GM18870 (cell line): ENCODE data around the gene ASB2.
A peak's percentile ranks its signal among the peaks of the same experiment; 100 is the strongest.

Experiments
- ATAC-seq: cut with Tn5 transposase; IDR thresholded peaks from one replicate; pipeline ENCODE4 v1.9.1; 2021; ENCODE audit warnings: moderate library complexity; ENCODE audit not compliant: unreplicated experiment

ASB2 gene

DNA sequence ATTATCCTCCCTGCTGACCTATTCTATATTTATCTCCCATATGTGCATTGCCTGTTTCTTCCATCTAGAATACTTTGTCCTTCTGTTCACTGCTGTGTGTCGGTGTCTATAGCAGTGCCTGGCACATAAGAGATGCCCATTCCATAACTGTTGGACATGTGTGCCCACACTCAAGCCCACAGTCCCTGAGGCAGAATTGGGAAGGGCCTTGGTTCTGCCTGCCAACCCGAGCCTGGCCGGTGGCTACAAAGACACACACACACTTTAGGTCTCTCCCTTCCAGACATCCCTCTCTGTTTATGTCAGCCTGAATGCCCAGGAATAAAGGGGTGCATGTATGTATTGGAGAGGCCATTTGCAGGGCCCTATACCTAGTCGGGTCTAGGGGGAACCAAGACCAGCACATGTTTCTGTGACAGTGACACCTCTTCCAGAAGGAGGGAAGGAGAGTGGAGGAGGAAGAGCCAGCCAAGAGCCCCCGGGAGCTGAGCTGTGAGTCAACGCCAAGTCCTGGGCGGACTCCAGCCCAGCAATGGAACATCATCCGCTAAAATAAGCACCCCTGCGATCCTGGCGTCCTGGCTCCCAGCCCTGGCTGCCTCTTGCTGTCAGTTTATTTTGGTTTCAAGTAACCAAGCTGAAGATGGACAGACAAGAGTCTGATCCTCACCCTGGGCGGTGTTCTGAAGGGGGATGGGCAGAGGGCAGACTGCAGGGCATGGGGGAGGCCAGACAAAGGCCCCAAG, 4.3 kb upstream of the ASB2 start:
- no peak for ATAC-seq

DNA sequence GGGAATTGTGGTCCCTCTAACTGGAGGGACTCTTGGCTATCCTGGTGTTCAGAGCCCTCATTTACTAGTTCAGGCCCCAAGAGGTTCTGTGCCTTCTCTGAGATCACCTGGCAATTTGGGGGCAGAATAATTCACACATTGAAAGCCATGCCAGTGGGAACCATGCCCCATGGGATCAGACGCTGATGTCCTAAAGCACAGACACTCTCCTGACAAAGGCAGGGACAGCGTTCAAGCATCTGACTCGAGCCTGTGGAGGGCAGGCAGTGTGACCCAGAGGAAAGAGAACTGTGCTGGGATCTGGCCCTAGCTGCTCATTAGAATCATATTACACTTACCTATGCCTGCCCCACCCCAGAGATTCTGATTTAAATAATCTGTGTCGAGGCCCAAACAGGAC, 2.4 kb upstream of the ASB2 start:
- no peak for ATAC-seq

- peak; percentile 60 for ATAC-seq
These were observed 1.6 kb upstream of the ASB2 start for GRCh38 chr14:93977790-93978581.

- no peak for ATAC-seq
These were observed 801 bp upstream of the ASB2 start for GRCh38 chr14:93977171-93977570.

DNA sequence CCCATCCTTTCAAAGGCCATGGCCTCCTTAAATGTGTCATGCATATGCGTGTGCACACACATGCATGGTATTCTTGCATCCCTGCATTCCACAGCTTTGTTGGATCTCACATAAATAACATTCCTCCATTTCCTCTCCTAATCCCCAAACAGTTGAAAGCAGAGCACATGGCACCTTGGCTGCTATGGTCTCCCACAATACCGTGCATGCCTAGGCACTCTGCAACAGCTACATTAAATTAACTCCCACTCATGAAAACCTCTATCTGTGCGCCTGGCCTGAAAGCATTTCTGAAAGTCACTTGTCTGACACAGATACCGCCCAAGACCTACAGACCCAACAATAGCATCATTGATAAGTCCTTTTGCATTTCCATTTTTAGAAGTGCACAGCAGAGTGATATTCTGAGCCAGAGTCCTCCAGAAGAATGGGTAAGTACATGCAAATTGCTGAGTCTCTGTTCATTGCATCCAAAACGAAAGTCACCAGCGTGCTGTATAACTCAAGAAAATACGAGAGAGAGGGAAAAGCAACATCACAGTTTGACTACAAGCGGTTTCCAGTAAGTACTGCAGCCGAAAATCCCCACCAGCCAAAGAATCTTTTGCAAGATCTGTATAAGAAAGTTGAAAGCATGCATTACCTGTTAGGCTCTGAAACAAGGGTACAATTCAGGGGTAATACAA, 436 bp downstream of the ASB2 start:
- peak; percentile 77 for ATAC-seq

DNA sequence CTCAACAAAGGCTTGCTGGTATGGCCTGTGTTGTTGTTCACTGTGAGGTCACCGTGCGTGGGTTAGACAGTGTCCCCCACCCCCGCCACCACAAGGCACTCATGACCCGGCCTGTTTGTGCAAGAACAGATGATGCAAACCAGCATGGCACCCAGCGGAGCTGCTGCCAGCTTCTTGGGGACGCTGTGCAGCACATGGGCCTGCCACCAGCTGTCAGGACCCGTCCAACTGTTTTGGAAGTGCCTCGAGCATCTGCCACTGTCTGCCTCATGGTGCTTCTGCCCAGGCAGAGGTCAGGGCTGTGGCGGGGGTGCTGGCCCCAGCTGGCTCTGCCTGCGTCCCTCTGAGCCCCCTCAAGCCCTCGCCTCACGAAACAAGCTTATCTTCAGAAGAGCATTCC, 1.5 kb downstream of the ASB2 start:
- no peak for ATAC-seq

- ATAC-seq, result no peak
These were observed 2.1 kb downstream of the ASB2 start for GRCh38 chr14:93974299-93974698.

DNA sequence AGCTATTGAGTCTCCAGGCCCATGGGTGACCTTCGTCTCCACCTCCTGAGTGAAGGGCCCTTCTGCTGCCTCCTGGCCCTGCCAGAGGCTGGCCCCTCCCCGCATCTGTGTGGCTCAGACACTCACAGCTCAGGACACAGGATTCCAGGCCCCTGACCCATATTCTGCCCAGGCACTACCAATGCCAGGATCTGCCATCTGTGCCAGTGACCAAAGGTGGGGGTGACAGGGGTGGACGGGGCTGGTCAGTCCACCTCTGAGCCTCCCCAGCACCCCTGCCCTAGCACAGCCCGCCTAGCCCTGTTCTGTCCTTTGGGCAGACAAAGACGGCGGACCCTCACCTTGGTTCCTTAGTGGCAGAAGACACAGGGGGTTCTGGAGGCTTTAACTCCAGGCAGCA, 2.8 kb downstream of the ASB2 start:
- no peak for ATAC-seq

DNA sequence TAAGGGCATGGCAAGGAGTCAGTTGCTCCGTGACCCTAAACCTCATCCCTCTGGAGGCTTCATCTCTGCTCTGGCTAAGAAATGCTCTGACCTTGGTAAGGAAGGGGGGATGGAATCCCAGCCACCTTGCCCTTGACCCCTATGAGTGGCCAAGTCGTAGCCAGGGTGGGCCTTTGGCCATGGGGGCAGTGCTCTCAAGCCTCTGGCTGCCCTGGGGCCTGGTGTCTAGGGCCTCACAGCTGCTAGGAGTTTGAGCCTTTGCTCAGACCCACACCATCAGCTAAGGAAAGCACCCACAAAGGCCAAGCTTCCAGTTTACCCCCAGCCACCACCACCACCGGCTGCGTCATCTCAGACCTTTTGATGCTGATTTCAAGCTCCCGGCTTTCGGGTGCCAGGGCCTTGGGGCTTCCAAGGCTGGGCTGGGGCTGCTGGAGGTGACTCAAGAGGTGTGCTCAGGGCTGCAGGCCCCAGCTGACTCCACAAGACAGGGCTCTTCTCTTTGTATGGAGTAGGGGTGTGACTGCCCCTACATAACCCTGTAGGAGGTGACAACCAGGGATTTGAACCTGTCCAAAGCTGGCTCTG, 3.7 kb downstream of the ASB2 start:
- ATAC-seq, result no peak

- ATAC-seq, result no peak
These were observed 4.7 kb downstream of the ASB2 start for GRCh38 chr14:93971635-93972027.

GRCh38 chr14:93970965-93971634, 5.3 kb downstream of the ASB2 start:
- ATAC-seq, result peak; percentile 27

GRCh38 chr14:93970585-93970964, 5.8 kb downstream of the ASB2 start:
- ATAC-seq, result peak; percentile 9

GRCh38 chr14:93969082-93969828, 7.1 kb downstream of the ASB2 start:
- ATAC-seq, result no peak

DNA sequence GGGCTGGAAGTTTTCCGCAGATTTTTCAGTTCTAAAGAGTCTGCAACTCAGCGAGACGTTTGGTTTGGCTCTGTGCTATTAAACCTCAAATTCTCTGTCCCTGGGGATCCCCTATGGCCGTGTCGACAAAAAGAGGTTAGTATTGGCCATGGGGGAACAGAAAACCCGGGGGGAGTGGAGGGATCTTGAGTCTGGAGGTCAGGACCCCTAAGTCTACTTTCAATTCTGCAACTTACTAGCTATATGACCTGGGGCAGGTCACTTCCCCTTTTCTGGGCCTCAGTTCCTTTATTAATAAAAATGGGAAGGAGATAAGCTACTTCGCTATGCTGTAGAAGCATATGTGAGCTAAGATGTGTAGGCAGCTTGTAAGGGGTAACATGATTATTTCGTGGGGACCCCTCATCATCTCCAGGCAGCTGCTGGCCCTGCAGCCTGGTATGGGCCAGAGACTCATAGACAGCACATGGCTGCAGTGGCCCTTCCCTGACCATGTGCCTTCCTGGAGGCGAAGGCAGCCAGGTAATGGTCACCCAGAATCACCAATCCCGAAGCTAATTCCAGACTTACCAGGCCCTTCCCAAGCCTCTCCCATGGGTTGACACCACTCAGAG, 8.6 kb downstream of the ASB2 start:
- ATAC-seq, result peak; percentile 36

GRCh38 chr14:93965946-93966474, 10.4 kb downstream of the ASB2 start:
- no peak for ATAC-seq

DNA sequence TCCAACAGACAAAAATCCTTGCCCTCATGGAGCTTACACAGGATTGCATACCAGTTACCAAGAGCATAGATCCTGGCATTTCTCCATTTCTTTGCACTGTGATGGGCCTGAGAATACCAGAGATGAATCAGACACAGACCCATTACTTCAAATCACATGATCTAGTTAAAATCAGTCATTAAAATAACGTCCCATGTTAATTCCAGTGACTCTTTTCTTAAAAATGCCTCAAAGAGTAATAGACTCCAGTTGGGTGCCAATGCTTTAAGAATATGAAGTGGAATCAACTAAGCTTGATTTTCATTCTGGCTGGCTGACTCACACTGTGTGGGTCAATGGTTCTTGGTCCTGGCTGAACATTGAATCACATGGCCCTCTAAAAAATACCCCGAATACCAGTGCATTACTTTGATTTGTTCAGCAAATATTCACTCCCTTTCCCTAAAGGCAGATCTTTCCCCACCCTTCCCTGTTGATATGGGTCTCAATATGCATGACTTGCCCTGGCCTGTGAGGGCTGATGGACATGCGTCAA, 11.0 kb downstream of the ASB2 start:
- ATAC-seq, result no peak

GRCh38 chr14:93964820-93965286, 11.5 kb downstream of the ASB2 start:
- ATAC-seq, result no peak

DNA sequence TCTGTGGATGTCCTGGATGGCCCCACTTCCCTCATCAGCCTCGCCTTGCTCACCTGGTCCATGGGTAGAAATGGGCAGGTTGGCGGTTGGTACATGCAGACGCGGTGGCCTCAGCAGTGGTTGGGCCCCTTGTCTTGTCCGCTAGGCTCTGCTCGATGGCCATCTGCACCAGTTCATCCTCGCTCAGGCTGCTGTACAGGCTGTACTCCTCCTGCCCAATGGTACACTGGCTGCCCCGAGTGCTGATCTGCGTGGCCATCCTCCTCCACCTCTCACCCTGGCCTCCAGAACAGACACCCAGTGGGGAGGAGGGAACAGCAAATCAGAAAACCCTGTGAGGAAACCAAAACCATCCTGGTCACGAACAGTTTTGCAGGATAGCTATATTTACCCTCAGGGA, 12.1 kb downstream of the ASB2 start:
- no peak for ATAC-seq

- ATAC-seq, result no peak
These were observed 12.7 kb downstream of the ASB2 start for GRCh38 chr14:93963692-93964091.
